ENCODE data around the gene ACBD5. TPM values are rescaled to one million over a fixed set of nuclear protein-coding genes. Genes with fewer than 3 reads are reported as not detected.
"Not testable (repeated sequence)": the region's sequence is repeated elsewhere in the genome, so short reads cannot be mapped to it uniquely, and the experiment has no call there.

ACBD5 gene
- 18.6 TPM for polyA plus RNA-seq (2013, experiment 1 of 2)
- polyA plus RNA-seq (2013, experiment 2 of 2) = 21.7 TPM

- WGBS, 2 experiments (ENCODE audit: insufficient coverage in 2 of 2) = 0% methylated on average over 36 of the region's 64 CpGs
- Histone ChIP-seq H3K4me1 (ENCODE audit: control insufficient read depth, insufficient read depth, low read length, poor library complexity, severe bottlenecking) (peaks cover 10% of the 10 kb centered on the region), H3K36me3 (ENCODE audit: control insufficient read depth, insufficient read depth, low read length) (no peaks in the 10 kb centered on the region), H3K4me3 (ENCODE audit: extremely low read depth, insufficient read depth, low read length, poor library complexity, severe bottlenecking) (peak within 1 kb of the TSS; percentile 72), H3K27ac (ENCODE audit: low read depth, low read length, severe bottlenecking) (peak within 1 kb of the TSS; percentile 98), H3K9me3 (ENCODE audit: control insufficient read depth, low read length) (no peaks in the 10 kb centered on the region)
These were observed at the start of gene ACBD5 for GRCh38 chr10:27240212-27241009. Gene ACBD5, minus strand, starts transcription at chr10:27240797. Its CDS starts 109 bp downstream, at chr10:27240688.

DNA sequence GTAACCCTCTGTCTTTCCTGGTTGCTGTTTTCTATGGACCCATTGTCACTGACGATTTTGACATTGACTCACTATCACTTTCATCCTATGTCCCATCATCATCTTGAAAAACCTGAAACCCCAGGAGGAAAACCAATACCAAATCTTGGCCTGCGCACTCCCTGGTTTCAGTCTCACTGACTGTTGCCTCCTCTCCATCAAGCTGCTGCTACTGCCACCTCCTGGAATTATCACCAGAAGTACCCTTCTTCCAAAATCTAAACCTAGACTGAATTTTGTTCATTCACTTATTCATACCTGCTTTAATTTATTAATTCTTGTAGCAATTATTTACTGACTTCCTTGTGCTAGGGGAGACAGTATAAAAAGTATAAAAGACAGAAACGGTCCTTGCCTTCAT is 44.5 kb upstream of the ACBD5 start:
- Histone ChIP-seq H3K27ac (ENCODE audit: low read depth, low read length, severe bottlenecking) (no peak overlapping the region), H3K4me3 (ENCODE audit: extremely low read depth, insufficient read depth, low read length, poor library complexity, severe bottlenecking) (no peak overlapping the region), H3K36me3 (ENCODE audit: control insufficient read depth, insufficient read depth, low read length) (no peaks in the 10 kb centered on the region), H3K9me3 (ENCODE audit: control insufficient read depth, low read length) (no peaks in the 10 kb centered on the region), H3K4me1 (ENCODE audit: control insufficient read depth, insufficient read depth, low read length, poor library complexity, severe bottlenecking) (no peaks in the 10 kb centered on the region)
- 45 to 51% methylated on average over 2 of the region's 3 CpGs for WGBS, 2 experiments (ENCODE audit: insufficient coverage in 2 of 2)

DNA sequence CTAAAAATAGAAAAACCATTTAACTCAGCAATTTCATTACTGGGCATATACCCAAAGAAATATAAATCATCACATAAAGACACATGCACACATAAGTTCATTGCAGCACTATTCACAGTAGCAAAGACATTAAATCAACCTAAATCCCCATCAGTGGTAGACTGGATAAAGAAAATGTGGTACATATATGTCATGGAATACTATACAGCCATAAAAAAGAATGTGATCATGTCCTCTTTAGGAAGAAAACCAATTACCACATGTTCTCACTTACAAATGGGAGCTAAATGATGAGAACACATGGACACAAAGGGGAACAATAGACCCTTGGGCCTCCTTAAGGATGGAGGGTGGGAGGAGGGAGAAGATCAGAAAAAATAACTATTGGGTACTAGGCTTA is 36.0 kb upstream of the ACBD5 start:
- no peak overlapping the region for H3K4me3 ChIP-seq (ENCODE audit: extremely low read depth, insufficient read depth, low read length, poor library complexity, severe bottlenecking)

DNA sequence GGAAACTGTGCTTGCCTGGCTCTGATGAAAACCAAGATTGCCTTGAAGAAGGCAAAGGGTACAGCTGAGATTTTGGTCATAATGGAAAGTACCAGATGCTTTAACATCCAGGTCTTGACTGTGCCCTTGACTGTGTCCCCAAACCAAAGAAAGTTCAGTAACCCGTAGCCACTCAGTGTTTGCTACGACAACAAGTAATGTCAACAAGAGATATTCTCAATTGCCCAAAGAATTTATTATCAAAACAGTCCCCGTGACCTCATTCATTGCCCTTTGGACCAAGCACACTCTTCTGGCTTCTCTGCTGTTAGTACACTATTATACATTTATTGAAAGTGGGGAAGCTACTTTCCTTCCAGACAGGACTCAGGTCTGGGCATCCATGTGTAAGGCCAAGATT is 25.4 kb upstream of the ACBD5 start:
- not testable (repeated sequence) for H3K4me3 ChIP-seq (ENCODE audit: extremely low read depth, insufficient read depth, low read length, poor library complexity, severe bottlenecking); H3K9me3 ChIP-seq (ENCODE audit: control insufficient read depth, low read length); H3K36me3 ChIP-seq (ENCODE audit: control insufficient read depth, insufficient read depth, low read length); H3K4me1 ChIP-seq (ENCODE audit: control insufficient read depth, insufficient read depth, low read length, poor library complexity, severe bottlenecking); H3K27ac ChIP-seq (ENCODE audit: low read depth, low read length, severe bottlenecking)
- 100% methylated on average over 2 of the region's 3 CpGs; no CpG with 5 or more reads in 1 of the 2 experiments for WGBS, 2 experiments (ENCODE audit: insufficient coverage in 2 of 2)

More for the DNA sequence above, 36.0 kb upstream of the ACBD5 start:
- Histone ChIP-seq H3K36me3 (ENCODE audit: control insufficient read depth, insufficient read depth, low read length) (no peaks in the 10 kb centered on the region), H3K27ac (ENCODE audit: low read depth, low read length, severe bottlenecking) (no peak overlapping the region), H3K4me1 (ENCODE audit: control insufficient read depth, insufficient read depth, low read length, poor library complexity, severe bottlenecking) (no peaks in the 10 kb centered on the region), H3K9me3 (ENCODE audit: control insufficient read depth, low read length) (no peaks in the 10 kb centered on the region)

DNA sequence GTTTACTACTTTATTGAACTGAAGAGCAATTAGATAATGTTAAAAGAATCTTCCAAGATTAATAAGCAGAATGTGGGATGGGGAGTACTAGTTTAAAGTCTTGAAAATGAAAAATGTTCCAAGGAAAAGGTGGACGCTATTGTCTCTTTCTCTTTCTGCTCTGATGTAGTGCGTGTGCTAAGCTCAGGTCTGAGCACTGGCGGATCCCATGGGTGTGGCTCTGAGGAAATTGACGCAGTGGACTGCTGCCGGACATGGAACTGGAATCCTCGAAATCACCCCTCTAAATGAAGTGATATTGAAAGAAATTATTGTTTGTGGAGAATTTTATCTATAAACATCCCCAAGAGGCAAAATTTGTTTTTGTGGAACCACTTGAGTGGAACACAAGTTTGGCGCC is 22.2 kb upstream of the ACBD5 start:
- 100% methylated on average over 1 of the region's 7 CpGs; no CpG with 5 or more reads in 1 of the 2 experiments for WGBS, 2 experiments (ENCODE audit: insufficient coverage in 2 of 2)
- not testable (repeated sequence) for H3K36me3 ChIP-seq (ENCODE audit: control insufficient read depth, insufficient read depth, low read length); H3K4me3 ChIP-seq (ENCODE audit: extremely low read depth, insufficient read depth, low read length, poor library complexity, severe bottlenecking); H3K4me1 ChIP-seq (ENCODE audit: control insufficient read depth, insufficient read depth, low read length, poor library complexity, severe bottlenecking); H3K27ac ChIP-seq (ENCODE audit: low read depth, low read length, severe bottlenecking); H3K9me3 ChIP-seq (ENCODE audit: control insufficient read depth, low read length)

GRCh38 chr10:27258838-27259812 is 18.5 kb upstream of the ACBD5 start:
- Histone ChIP-seq H3K9me3 (ENCODE audit: control insufficient read depth, low read length) (no peaks in the 10 kb centered on the region), H3K36me3 (ENCODE audit: control insufficient read depth, insufficient read depth, low read length) (no peaks in the 10 kb centered on the region), H3K4me3 (ENCODE audit: extremely low read depth, insufficient read depth, low read length, poor library complexity, severe bottlenecking) (peak overlapping the region; percentile 47), H3K4me1 (ENCODE audit: control insufficient read depth, insufficient read depth, low read length, poor library complexity, severe bottlenecking) (peaks cover 5% of the 10 kb centered on the region), H3K27ac (ENCODE audit: low read depth, low read length, severe bottlenecking) (no peak overlapping the region)
- 1 to 2% methylated on average over 61 to 62 of the region's 75 CpGs for WGBS, 2 experiments (ENCODE audit: insufficient coverage in 2 of 2)

DNA sequence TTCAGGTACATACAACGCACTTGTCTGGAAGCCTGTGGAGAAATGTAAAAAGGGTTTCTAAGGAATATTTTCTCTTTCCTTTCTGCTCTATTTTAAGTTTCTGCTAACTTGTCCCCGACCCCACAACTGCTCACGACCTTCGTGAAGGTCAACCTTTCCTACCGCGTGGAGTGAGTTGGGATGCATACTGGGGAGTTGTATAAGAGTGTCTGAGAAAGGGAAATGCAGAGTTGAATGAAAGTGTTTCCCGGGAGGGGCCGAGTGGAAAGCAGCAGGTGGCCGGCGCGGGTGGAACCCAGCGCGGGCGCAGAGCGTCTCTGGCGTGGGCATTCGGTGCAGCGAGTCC is 17.9 kb upstream of the ACBD5 start:
- 1 to 5% methylated on average over 12 to 14 of the region's 18 CpGs for WGBS, 2 experiments (ENCODE audit: insufficient coverage in 2 of 2)
- peak overlapping the region; percentile 47 for H3K4me3 ChIP-seq (ENCODE audit: extremely low read depth, insufficient read depth, low read length, poor library complexity, severe bottlenecking)
- peaks cover 5% of the 10 kb centered on the region for H3K4me1 ChIP-seq (ENCODE audit: control insufficient read depth, insufficient read depth, low read length, poor library complexity, severe bottlenecking)
- H3K9me3 ChIP-seq (ENCODE audit: control insufficient read depth, low read length) = no peaks in the 10 kb centered on the region
- no peak overlapping the region for H3K27ac ChIP-seq (ENCODE audit: low read depth, low read length, severe bottlenecking)
- no peaks in the 10 kb centered on the region for H3K36me3 ChIP-seq (ENCODE audit: control insufficient read depth, insufficient read depth, low read length)

DNA sequence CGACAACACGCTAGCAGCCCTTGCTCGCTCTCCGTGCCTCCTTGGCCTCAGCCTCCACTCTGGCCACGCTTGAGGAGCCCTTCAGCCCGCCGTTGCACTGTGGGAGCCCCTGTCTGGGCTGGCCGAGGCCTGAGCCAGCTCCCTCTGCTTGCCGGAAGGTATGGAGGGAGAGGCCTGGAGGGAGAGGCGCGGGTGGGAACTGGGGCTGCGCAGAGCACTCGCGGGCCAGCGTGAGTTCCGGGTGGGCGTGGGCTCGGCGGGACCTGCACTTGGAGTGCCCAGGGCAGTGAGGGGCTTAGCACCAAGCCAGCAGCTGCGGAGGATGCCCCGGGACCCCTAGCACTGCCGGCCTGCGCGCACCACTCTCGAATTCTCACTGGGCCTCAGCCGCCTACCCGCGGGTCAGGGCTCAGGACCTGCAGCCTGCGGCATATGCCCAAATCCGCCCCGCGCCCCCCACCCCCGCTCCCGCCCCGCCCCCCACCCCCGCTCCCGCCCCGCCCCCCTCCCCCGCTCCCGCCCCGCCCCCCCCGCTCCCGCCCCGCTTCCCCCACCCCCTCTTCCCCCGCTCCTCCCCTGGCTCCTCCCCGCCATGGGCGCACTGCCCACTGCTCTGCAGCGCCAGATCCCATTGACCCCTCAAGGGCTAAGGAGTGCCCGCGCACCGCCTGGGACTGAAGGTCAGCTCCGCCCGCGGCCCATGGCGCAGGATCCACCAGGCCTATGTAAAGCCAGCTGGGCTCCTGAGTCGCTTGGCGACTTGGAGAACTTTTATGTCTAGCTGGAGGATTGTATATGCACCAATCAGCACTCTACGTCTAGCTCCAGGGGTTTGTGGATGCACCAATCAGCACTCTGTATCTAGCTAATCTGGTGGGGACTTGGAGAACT is 15.9 kb upstream of the ACBD5 start:
- Histone ChIP-seq H3K9me3 (ENCODE audit: control insufficient read depth, low read length) (no peaks in the 10 kb centered on the region), H3K4me3 (ENCODE audit: extremely low read depth, insufficient read depth, low read length, poor library complexity, severe bottlenecking) (no peak overlapping the region), H3K36me3 (ENCODE audit: control insufficient read depth, insufficient read depth, low read length) (no peaks in the 10 kb centered on the region), H3K27ac (ENCODE audit: low read depth, low read length, severe bottlenecking) (no peak overlapping the region), H3K4me1 (ENCODE audit: control insufficient read depth, insufficient read depth, low read length, poor library complexity, severe bottlenecking) (peaks cover 5% of the 10 kb centered on the region)
- 95 to 97% methylated on average over 25 to 34 of the region's 58 CpGs for WGBS, 2 experiments (ENCODE audit: insufficient coverage in 2 of 2)

DNA sequence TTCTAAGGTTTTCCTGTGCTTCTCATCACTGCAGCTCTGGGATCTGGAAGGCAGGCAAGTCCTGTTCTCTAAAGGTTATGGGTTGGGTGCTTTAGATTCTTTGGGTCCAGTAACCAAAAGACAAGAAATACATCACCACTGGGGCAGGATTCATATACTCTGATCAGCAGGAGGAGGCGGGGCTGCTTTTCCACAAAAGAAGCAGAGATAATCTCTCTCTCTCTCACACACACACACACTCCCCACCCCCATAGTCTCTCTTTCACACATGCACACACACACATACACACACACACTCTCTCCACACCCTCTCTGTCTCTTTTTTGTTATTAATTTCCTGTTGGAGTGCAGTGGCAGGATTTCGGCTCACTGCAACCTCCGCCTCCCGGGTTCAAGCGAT is 13.0 kb upstream of the ACBD5 start:
- Histone ChIP-seq H3K4me1 (ENCODE audit: control insufficient read depth, insufficient read depth, low read length, poor library complexity, severe bottlenecking) (peaks cover 3% of the 10 kb centered on the region), H3K9me3 (ENCODE audit: control insufficient read depth, low read length) (no peaks in the 10 kb centered on the region), H3K27ac (ENCODE audit: low read depth, low read length, severe bottlenecking) (no peak overlapping the region), H3K4me3 (ENCODE audit: extremely low read depth, insufficient read depth, low read length, poor library complexity, severe bottlenecking) (no peak overlapping the region), H3K36me3 (ENCODE audit: control insufficient read depth, insufficient read depth, low read length) (no peaks in the 10 kb centered on the region)
- 90 to 100% methylated on average over 1 to 5 of the region's 5 CpGs for WGBS, 2 experiments (ENCODE audit: insufficient coverage in 2 of 2)

GRCh38 chr10:27252267-27253000 is 11.8 kb upstream of the ACBD5 start:
- Histone ChIP-seq H3K4me3 (ENCODE audit: extremely low read depth, insufficient read depth, low read length, poor library complexity, severe bottlenecking) (no peak overlapping the region), H3K27ac (ENCODE audit: low read depth, low read length, severe bottlenecking) (no peak overlapping the region), H3K9me3 (ENCODE audit: control insufficient read depth, low read length) (no peaks in the 10 kb centered on the region), H3K4me1 (ENCODE audit: control insufficient read depth, insufficient read depth, low read length, poor library complexity, severe bottlenecking) (no peaks in the 10 kb centered on the region), H3K36me3 (ENCODE audit: control insufficient read depth, insufficient read depth, low read length) (no peaks in the 10 kb centered on the region)
- 88 to 95% methylated on average over 45 to 46 of the region's 63 CpGs for WGBS, 2 experiments (ENCODE audit: insufficient coverage in 2 of 2)
